Measurements from ENCODE around the gene CNPY1. TPM values are rescaled to one million over a fixed set of nuclear protein-coding genes. Genes with fewer than 3 reads are reported as not detected.
"Not testable (repeated sequence)": the region's sequence is repeated elsewhere in the genome, so short reads cannot be mapped to it uniquely, and the experiment has no call there.

The CNPY1 gene
- not detected for total RNA-seq (ENCODE audit: unreplicated experiment)
- long read RNA-seq: 0 reads

- H3K27ac Mint-ChIP-seq (ENCODE audit: unreplicated experiment); H3K27me3 Mint-ChIP-seq (ENCODE audit: unreplicated experiment); H3K4me1 Mint-ChIP-seq (ENCODE audit: unreplicated experiment); DNase-seq (ENCODE audit: low spot score); H3K4me3 Mint-ChIP-seq (ENCODE audit: unreplicated experiment); H3K36me3 Mint-ChIP-seq (ENCODE audit: low read depth, unreplicated experiment); H3K9me3 Mint-ChIP-seq (ENCODE audit: unreplicated experiment): not testable (repeated sequence)
Measured at GRCh38 chr7:155546449-155546848, at the start of gene CNPY1. CNPY1 (minus strand) TSS chr7:155546559; CDS start chr7:155545929, 630 bp downstream.

GRCh38 chr7:155594961-155595366 is 48.6 kb upstream of the CNPY1 start:
- peak; percentile 5 for TF ChIP-seq CTCF (IDR thresholded peaks at IDR 0.05; ENCODE audit: unreplicated experiment)
- no peaks in the 10 kb centered on the region for H3K36me3 Mint-ChIP-seq (ENCODE audit: low read depth, unreplicated experiment)
- no peaks in the 10 kb centered on the region for H3K9me3 Mint-ChIP-seq (ENCODE audit: unreplicated experiment)
- H3K27me3 Mint-ChIP-seq (ENCODE audit: unreplicated experiment): peaks cover 4% of the 10 kb centered on the region
- H3K27ac Mint-ChIP-seq (ENCODE audit: unreplicated experiment): no peak overlapping the region
- no peak for DNase-seq (ENCODE audit: low spot score)
- H3K4me3 Mint-ChIP-seq (ENCODE audit: unreplicated experiment): no peak overlapping the region
- peaks cover 4% of the 10 kb centered on the region for H3K4me1 Mint-ChIP-seq (ENCODE audit: unreplicated experiment)

- no peak for TF ChIP-seq CTCF (IDR thresholded peaks at IDR 0.05; ENCODE audit: unreplicated experiment)
- H3K36me3 Mint-ChIP-seq (ENCODE audit: low read depth, unreplicated experiment): no peaks in the 10 kb centered on the region
- no peaks in the 10 kb centered on the region for H3K9me3 Mint-ChIP-seq (ENCODE audit: unreplicated experiment)
- H3K27ac Mint-ChIP-seq (ENCODE audit: unreplicated experiment): no peak overlapping the region
- no peak for DNase-seq (ENCODE audit: low spot score)
- H3K4me3 Mint-ChIP-seq (ENCODE audit: unreplicated experiment): no peak overlapping the region
- H3K4me1 Mint-ChIP-seq (ENCODE audit: unreplicated experiment): peaks cover 4% of the 10 kb centered on the region
- peaks cover 4% of the 10 kb centered on the region for H3K27me3 Mint-ChIP-seq (ENCODE audit: unreplicated experiment)
Measured at GRCh38 chr7:155594163-155594732, 47.9 kb upstream of the CNPY1 start.

GRCh38 chr7:155593461-155594162 is 47.3 kb upstream of the CNPY1 start:
- no peak for TF ChIP-seq CTCF (IDR thresholded peaks at IDR 0.05; ENCODE audit: unreplicated experiment)
- H3K36me3 Mint-ChIP-seq (ENCODE audit: low read depth, unreplicated experiment): no peaks in the 10 kb centered on the region
- no peak for DNase-seq (ENCODE audit: low spot score)
- H3K4me1 Mint-ChIP-seq (ENCODE audit: unreplicated experiment): peaks cover 3% of the 10 kb centered on the region
- H3K27ac Mint-ChIP-seq (ENCODE audit: unreplicated experiment): no peak overlapping the region
- H3K27me3 Mint-ChIP-seq (ENCODE audit: unreplicated experiment): peaks cover 5% of the 10 kb centered on the region
- H3K9me3 Mint-ChIP-seq (ENCODE audit: unreplicated experiment): no peaks in the 10 kb centered on the region
- H3K4me3 Mint-ChIP-seq (ENCODE audit: unreplicated experiment): no peak overlapping the region

GRCh38 chr7:155591055-155591775 is 44.9 kb upstream of the CNPY1 start:
- TF ChIP-seq CTCF (IDR thresholded peaks at IDR 0.05; ENCODE audit: unreplicated experiment): no peak
- Mint-ChIP-seq H3K36me3 (ENCODE audit: low read depth, unreplicated experiment) (peaks cover 2% of the 10 kb centered on the region), H3K27me3 (ENCODE audit: unreplicated experiment) (peaks cover 7% of the 10 kb centered on the region), H3K27ac (ENCODE audit: unreplicated experiment) (no peak overlapping the region), H3K9me3 (ENCODE audit: unreplicated experiment) (no peaks in the 10 kb centered on the region), H3K4me1 (ENCODE audit: unreplicated experiment) (peaks cover 1% of the 10 kb centered on the region), H3K4me3 (ENCODE audit: unreplicated experiment) (no peak overlapping the region)
- DNase-seq (ENCODE audit: low spot score): no peak
